Measurements from ENCODE around the gene PIPOX. TPM values are rescaled to one million over a fixed set of nuclear protein-coding genes. Genes with fewer than 3 reads are reported as not detected.

Gene PIPOX
- total and polyA plus RNA-seq, 2 of the 8 experiments (the other 6 are each of a cell fraction or from before 2014, with no cell fraction given) = 57.2 to 99.6 TPM

DNA sequence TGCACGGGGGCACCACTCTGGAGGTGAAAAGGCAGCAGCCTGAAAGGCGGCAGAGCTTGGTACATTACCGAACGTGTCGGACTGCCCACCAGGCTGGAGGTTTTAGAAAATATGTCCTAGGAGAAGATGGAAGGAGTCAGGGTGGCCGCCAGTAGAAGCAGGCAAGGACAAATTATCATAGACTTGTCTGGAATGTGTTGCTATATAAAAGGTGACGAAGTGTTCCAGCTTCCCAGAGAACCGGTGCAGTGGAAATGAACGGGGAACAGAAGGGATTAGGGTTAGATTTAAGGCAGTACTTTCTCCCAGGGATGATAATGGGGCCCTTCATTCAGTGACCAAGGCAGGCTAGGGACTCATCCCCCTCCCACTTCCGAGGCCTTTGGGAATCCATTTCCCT lies 27.4 kb downstream of the PIPOX start:
- no peaks in the 10 kb centered on the region for H3K23me2 ChIP-seq (ENCODE audit: low read depth, low read length)
- peaks cover 5 to 24% (median 14%) of the 10 kb centered on the region in 4 experiments for H3K4me1 ChIP-seq (replicated peaks in 1 of 4; ENCODE audit: control insufficient read depth in 3 of 4, insufficient read depth in 4 of 4, low read length in 3 of 4)
- no peak overlapping the region for H2AFZ ChIP-seq (ENCODE audit: low read length)
- H2BK120ac ChIP-seq (replicated peaks; ENCODE audit: low read depth, low read length) = no peak overlapping the region
- H3K36me3 ChIP-seq (ENCODE audit: control insufficient read depth in 2 of 4, insufficient read depth in 4 of 4, low read length in 3 of 4) = no peaks in the 10 kb centered on the region
- H2AK5ac ChIP-seq (ENCODE audit: low read depth, low read length) = 0 out of 2 replicates have a peak overlapping the region, but pooled peaks have one; percentile 87
- no peak overlapping the region for H3K23ac ChIP-seq (ENCODE audit: insufficient read length)
- WGBS, 2 experiments (ENCODE audit: extremely low coverage in 1 of 2, insufficient coverage in 1 of 2, insufficient read length in 1 of 2, insufficient replicate concordance in 2 of 2, low coverage in 1 of 2, low lambda C conversion rate in 2 of 2, missing lambda C conversion rate in 1 of 2) = 85% methylated on average over 7 of the region's 10 CpGs; no CpG with 5 or more reads in 1 of the 2 experiments
- no peak overlapping the region for H3K4me2 ChIP-seq (ENCODE audit: insufficient read depth in 1 of 2, low read depth in 2 of 2, low read length in 2 of 2)
- H3K4ac ChIP-seq (replicated peaks; ENCODE audit: insufficient read length, low read depth, low read length) = no peak overlapping the region
- no peak overlapping the region for H4K8ac ChIP-seq (ENCODE audit: extremely low read depth, insufficient read depth, low read length)
- CTCF ChIA-PET (ENCODE audit: partially characterized antibody) = interaction anchor here (0.9 to 2.0 kb wide), 8 partner anchors 9 to 105 kb away, joined by 3 to 7 read pairs (median 4); no protein-coding TSS in a partner anchor
- H3K27ac ChIP-seq (ENCODE audit: low read depth, low read length) = no peak overlapping the region
- POLR2A ChIA-PET (ENCODE audit: partially characterized antibody) = interaction anchor here (1.0 to 3.1 kb wide), 10 partner anchors 9 to 118 kb away, joined by 3 to 9 read pairs (median 4); partner anchors contain the start of genes PHF12, PIPOX and SEZ6
- H3K79me2 ChIP-seq (ENCODE audit: control insufficient read depth in 1 of 2, insufficient read depth in 2 of 2, low read length in 2 of 2) = no peaks in the 10 kb centered on the region
- H4K20me1 ChIP-seq (replicated peaks in 1 of 2; ENCODE audit: control insufficient read depth in 1 of 2, insufficient read depth in 2 of 2, low read length in 2 of 2) = no peaks in the 10 kb centered on the region
- no peak overlapping the region for H3K56ac ChIP-seq (replicated peaks; ENCODE audit: insufficient read length, low read depth, low read length)
- H4K5ac ChIP-seq (ENCODE audit: insufficient read length, low read depth, low read length) = no peak overlapping the region
- no peak overlapping the region for H3K14ac ChIP-seq (ENCODE audit: insufficient read length)
- no peak overlapping the region for H3K9ac ChIP-seq (replicated peaks in 1 of 4; ENCODE audit: extremely low read depth in 1 of 4, low read depth in 3 of 4, low read length in 3 of 4)
- no peaks in the 10 kb centered on the region for H3K9me3 ChIP-seq (ENCODE audit: insufficient read depth in 2 of 2, low read depth in 1 of 2, low read length in 1 of 2)
- H2BK15ac ChIP-seq (ENCODE audit: low read length) = 0 out of 2 replicates have a peak overlapping the region, but pooled peaks have one; percentile 54
- no peak overlapping the region for H4K91ac ChIP-seq (replicated peaks; ENCODE audit: insufficient read length, low read length)
- H3K18ac ChIP-seq (ENCODE audit: extremely low read depth, low read length) = no peak overlapping the region
- H3K27me3 ChIP-seq (replicated peaks in 1 of 4; ENCODE audit: control insufficient read depth in 3 of 4, extremely low read depth in 1 of 4, insufficient read depth in 3 of 4, low read length in 3 of 4) = 0 out of 7 replicates have a peak, but pooled peaks cover 0 to 2% (median 0%) of the 10 kb centered on the region in 4 experiments
- DNase-seq (ENCODE audit: low read depth in 1 of 2, low spot score in 2 of 2) (no peak), FAIRE-seq (no peak)
- H2BK20ac ChIP-seq (ENCODE audit: low read length) = no peak overlapping the region
- H2BK12ac ChIP-seq (ENCODE audit: low read depth, low read length) = no peak overlapping the region
- no peak overlapping the region for H3K4me3 ChIP-seq (ENCODE audit: extremely low read depth in 1 of 4, insufficient read depth in 2 of 4, low read depth in 3 of 4, low read length in 4 of 4)
- peak overlapping the region; percentile 22; the same call in 1 of the 2 replicates for H2BK5ac ChIP-seq (ENCODE audit: low read depth, low read length)
- no peaks in the 10 kb centered on the region for H3K79me1 ChIP-seq (ENCODE audit: low read depth, low read length)
- TF ChIP-seq RBBP5 (IDR thresholded peaks at IDR 0.05; ENCODE audit: borderline replicate concordance, low read depth, low read length) (no peak), CREB1 (IDR thresholded peaks at IDR 0.05) (no peak), EZH2 (IDR thresholded peaks at IDR 0.05; ENCODE audit: low read depth, low read length, severe bottlenecking) (no peak), GABPA (IDR thresholded peaks at IDR 0.05; ENCODE audit: borderline replicate concordance, insufficient read depth, low read length) (no peak), TBP (IDR thresholded peaks at IDR 0.05; ENCODE audit: low read depth, low read length) (no peak), FOSL1 (IDR thresholded peaks at IDR 0.05; ENCODE audit: insufficient read depth, low read depth, low read length) (no peak), KDM1A (IDR thresholded peaks at IDR 0.05; ENCODE audit: borderline replicate concordance, low read length) (no peak), ZNF274 (IDR thresholded peaks at IDR 0.05; ENCODE audit: borderline replicate concordance, extremely low read depth, low read length) (no peak), CBX8 (IDR thresholded peaks at IDR 0.05; ENCODE audit: borderline replicate concordance, low read depth, low read length) (no peak)
- TF ChIP-seq, protein P1, sequence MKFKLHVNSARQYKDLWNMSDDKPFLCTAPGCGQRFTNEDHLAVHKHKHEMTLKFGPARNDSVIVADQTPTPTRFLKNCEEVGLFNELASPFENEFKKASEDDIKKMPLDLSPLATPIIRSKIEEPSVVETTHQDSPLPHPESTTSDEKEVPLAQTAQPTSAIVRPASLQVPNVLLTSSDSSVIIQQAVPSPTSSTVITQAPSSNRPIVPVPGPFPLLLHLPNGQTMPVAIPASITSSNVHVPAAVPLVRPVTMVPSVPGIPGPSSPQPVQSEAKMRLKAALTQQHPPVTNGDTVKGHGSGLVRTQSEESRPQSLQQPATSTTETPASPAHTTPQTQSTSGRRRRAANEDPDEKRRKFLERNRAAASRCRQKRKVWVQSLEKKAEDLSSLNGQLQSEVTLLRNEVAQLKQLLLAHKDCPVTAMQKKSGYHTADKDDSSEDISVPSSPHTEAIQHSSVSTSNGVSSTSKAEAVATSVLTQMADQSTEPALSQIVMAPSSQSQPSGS (IDR thresholded peaks at IDR 0.05; ENCODE audit: low read length) = no peak
